KMS-11 (cell line): ENCODE results near the gene PCYOX1L.

Experiments used
- H2AFZ ChIP-seq: fragments of 200-600 bp; sonication (generic); 2 replicates; pipeline ENCODE4 v1.6.1; 2016; ENCODE audit warnings: antibody characterized with exemption, mixed run types, low read depth
- H3K27ac ChIP-seq: fragments of 200-600 bp; sonication (generic); 2 replicates; pipeline ENCODE4 v1.6.1; 2016; ENCODE audit warnings: mild to moderate bottlenecking, mixed run types
- H3K27me3 ChIP-seq: fragments of 200-600 bp; sonication (generic); 2 replicates; pipeline ENCODE4 v1.6.1; 2017; ENCODE audit warnings: mild to moderate bottlenecking, low read depth, mixed run types, moderate library complexity; ENCODE audit not compliant: insufficient read depth
- H3K36me3 ChIP-seq: fragments of 200-600 bp; sonication (generic); 2 replicates; pipeline ENCODE4 v1.6.1; 2017; ENCODE audit warnings: mild to moderate bottlenecking, mixed run types; ENCODE audit not compliant: insufficient read depth
- H3K4me1 ChIP-seq: fragments of 200-600 bp; sonication (generic); 2 replicates; pipeline ENCODE4 v1.6.1; 2016; ENCODE audit warnings: mild to moderate bottlenecking, low read depth, mixed run types; ENCODE audit not compliant: poor library complexity, severe bottlenecking
- H3K4me2 ChIP-seq: fragments of 200-600 bp; sonication (generic); 2 replicates; pipeline ENCODE4 v1.7.0; 2016; ENCODE audit warnings: mild to moderate bottlenecking, mixed run types
- H3K4me3 ChIP-seq: fragments of 200-600 bp; sonication (generic); IDR thresholded peaks from 2 replicates; pipeline ENCODE4 v1.6.1; 2017; ENCODE audit warnings: low read depth, low read length, mixed read lengths; ENCODE audit not compliant: insufficient read depth
- H3K79me2 ChIP-seq: fragments of 200-600 bp; sonication (generic); 2 replicates; pipeline ENCODE4 v1.6.1; 2016; ENCODE audit warnings: low read depth, mixed run types; ENCODE audit not compliant: insufficient read depth
- H3K9ac ChIP-seq: fragments of 200-600 bp; sonication (generic); 2 replicates; pipeline ENCODE4 v1.6.1; 2016; ENCODE audit warnings: mild to moderate bottlenecking, mixed run types
- H4K20me1 ChIP-seq: fragments of 200-600 bp; sonication (generic); 2 replicates; pipeline ENCODE4 v1.6.1; 2016; ENCODE audit warnings: mild to moderate bottlenecking, mixed run types; ENCODE audit not compliant: insufficient read depth
- CTCF ChIP-seq: fragments of 200-600 bp; sonication (generic); conservative IDR thresholded peaks from 2 replicates; pipeline ENCODE4 v1.6.1; 2017; ENCODE audit warnings: low read depth, mild to moderate bottlenecking, antibody characterized with exemption, low read length, moderate library complexity, mixed read lengths

PCYOX1L gene

GRCh38 chr5:149417711-149418368 is 60.0 kb downstream of the PCYOX1L start:
- Histone ChIP-seq H3K36me3 (no peaks in the 10 kb centered on the region), H3K79me2 (no peaks in the 10 kb centered on the region), H3K4me3 (no peak overlapping the region), H3K9ac (no peak overlapping the region), H3K4me2 (no peak overlapping the region), H2AFZ (no peak overlapping the region), H3K4me1 (no peaks in the 10 kb centered on the region), H3K27ac (no peak overlapping the region), H3K27me3 (no peaks in the 10 kb centered on the region), H4K20me1 (no peaks in the 10 kb centered on the region)
- no peak for TF ChIP-seq CTCF

- Histone ChIP-seq H3K27ac (no peak overlapping the region), H3K4me2 (no peak overlapping the region), H3K4me1 (no peaks in the 10 kb centered on the region), H3K27me3 (no peaks in the 10 kb centered on the region), H2AFZ (no peak overlapping the region), H4K20me1 (no peaks in the 10 kb centered on the region), H3K4me3 (no peak overlapping the region), H3K36me3 (no peaks in the 10 kb centered on the region), H3K79me2 (no peaks in the 10 kb centered on the region), H3K9ac (no peak overlapping the region)
- no peak for TF ChIP-seq CTCF
Observed at GRCh38 chr5:149418910-149419531, 61.2 kb downstream of the PCYOX1L start.
